PC-9 (cell line): ENCODE results near the gene CASQ1.

Experiments used
- EZH2 ChIP-seq: fragments of 200-600 bp; sonication (generic); IDR thresholded peaks from 2 replicates; pipeline ENCODE4 v1.8.0; 2017; ENCODE audit warnings: antibody characterized with exemption, low read depth
- TF ChIP-seq, protein P1 (sequence below): fragments of 200-600 bp; sonication (generic); conservative IDR thresholded peaks from 2 replicates; pipeline ENCODE4 v1.6.1; 2017; ENCODE audit warnings: mixed run types, antibody characterized with exemption, mild to moderate bottlenecking, moderate library complexity

DNA sequence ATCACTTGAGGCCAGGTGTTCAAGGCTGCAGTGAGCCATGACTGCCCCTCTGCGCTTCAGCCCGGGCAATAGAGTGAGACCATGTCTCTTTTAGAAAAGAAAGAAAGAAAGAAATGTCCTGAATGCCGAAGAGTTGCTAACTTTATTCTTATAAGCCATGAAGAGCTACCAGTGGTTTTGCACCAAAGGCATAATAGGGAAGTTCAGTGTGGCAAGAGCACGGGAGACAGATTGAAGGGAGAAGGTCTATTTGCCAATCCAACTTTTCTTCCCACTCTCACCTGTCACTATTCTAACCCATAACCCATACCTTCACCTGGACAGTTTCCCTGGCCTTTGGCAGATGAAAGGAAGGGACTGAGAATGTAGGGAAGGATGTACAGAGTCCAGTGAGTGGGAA lies 10.4 kb downstream of the CASQ1 start:
- TF ChIP-seq, protein P1, sequence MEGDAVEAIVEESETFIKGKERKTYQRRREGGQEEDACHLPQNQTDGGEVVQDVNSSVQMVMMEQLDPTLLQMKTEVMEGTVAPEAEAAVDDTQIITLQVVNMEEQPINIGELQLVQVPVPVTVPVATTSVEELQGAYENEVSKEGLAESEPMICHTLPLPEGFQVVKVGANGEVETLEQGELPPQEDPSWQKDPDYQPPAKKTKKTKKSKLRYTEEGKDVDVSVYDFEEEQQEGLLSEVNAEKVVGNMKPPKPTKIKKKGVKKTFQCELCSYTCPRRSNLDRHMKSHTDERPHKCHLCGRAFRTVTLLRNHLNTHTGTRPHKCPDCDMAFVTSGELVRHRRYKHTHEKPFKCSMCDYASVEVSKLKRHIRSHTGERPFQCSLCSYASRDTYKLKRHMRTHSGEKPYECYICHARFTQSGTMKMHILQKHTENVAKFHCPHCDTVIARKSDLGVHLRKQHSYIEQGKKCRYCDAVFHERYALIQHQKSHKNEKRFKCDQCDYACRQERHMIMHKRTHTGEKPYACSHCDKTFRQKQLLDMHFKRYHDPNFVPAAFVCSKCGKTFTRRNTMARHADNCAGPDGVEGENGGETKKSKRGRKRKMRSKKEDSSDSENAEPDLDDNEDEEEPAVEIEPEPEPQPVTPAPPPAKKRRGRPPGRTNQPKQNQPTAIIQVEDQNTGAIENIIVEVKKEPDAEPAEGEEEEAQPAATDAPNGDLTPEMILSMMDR = no peak
- no peak for TF ChIP-seq EZH2
